GM23338 (cell line): Measurements from ENCODE around the gene CNIH3. TPM values are rescaled to one million over a fixed set of nuclear protein-coding genes. Genes with fewer than 3 reads are reported as not detected.

ENCODE experiments used
- ATAC-seq: fragments of 200-7000 bp; cut with Tn5 transposase; 3 replicates; pipeline ENCODE4 v1.9.1; 2020
- DNase-seq: peaks from one replicate; pipeline ENCODE4 v3.0.0-alpha.2; 2015; ENCODE audit warnings: low spot score
- H2AFZ ChIP-seq: fragments of 200-600 bp; sonication (generic); 2 replicates; pipeline ENCODE4 v1.8.0; 2016; ENCODE audit warnings: antibody characterized with exemption, mild to moderate bottlenecking, moderate library complexity
- H3F3A ChIP-seq: fragments of 200-600 bp; sonication (generic); replicated peaks from 2 replicates; pipeline ENCODE4 v1.8.0; 2017; ENCODE audit warnings: antibody characterized with exemption, mixed run types, low read depth
- H3K27ac ChIP-seq: fragments of 200-600 bp; sonication (generic); 2 replicates; pipeline ENCODE4 v1.6.1; 2016; ENCODE audit warnings: low read depth
- H3K27me3 ChIP-seq: fragments of 200-600 bp; sonication (generic); 2 replicates; pipeline ENCODE4 v1.8.0; 2016; ENCODE audit warnings: mild to moderate bottlenecking, mixed run types, moderate library complexity; ENCODE audit not compliant: insufficient read depth
- H3K36me3 ChIP-seq: fragments of 200-600 bp; sonication (generic); 2 replicates; pipeline ENCODE4 v1.8.0; 2016; ENCODE audit warnings: mild to moderate bottlenecking; ENCODE audit not compliant: insufficient read depth
- H3K4me1 ChIP-seq: fragments of 200-600 bp; sonication (generic); 2 replicates; pipeline ENCODE4 v1.8.0; 2016; ENCODE audit warnings: mild to moderate bottlenecking, moderate library complexity; ENCODE audit not compliant: insufficient read depth
- H3K4me2 ChIP-seq: fragments of 200-600 bp; sonication (generic); 2 replicates; pipeline ENCODE4 v1.7.1; 2017; ENCODE audit warnings: mixed run types
- H3K4me3 ChIP-seq: fragments of 200-600 bp; sonication (generic); 2 replicates; pipeline ENCODE4 v1.6.1; 2016; ENCODE audit warnings: mixed run types
- H3K79me2 ChIP-seq: fragments of 200-600 bp; sonication (generic); replicated peaks from 2 replicates; pipeline ENCODE4 v1.8.0; 2017; ENCODE audit warnings: mild to moderate bottlenecking; ENCODE audit not compliant: insufficient read depth
- H3K9me2 ChIP-seq: fragments of 200-600 bp; sonication (generic); 2 replicates; pipeline ENCODE4 v1.8.0; 2017; ENCODE audit not compliant: insufficient read depth
- H4K20me1 ChIP-seq: fragments of 200-600 bp; sonication (generic); replicated peaks from 2 replicates; pipeline ENCODE4 v1.8.0; 2017; ENCODE audit warnings: mild to moderate bottlenecking; ENCODE audit not compliant: insufficient read depth
- H3K27ac Mint-ChIP-seq: 2 replicates; pipeline ENCODE4 v1.8.0; 2020; ENCODE audit warnings: inconsistent platforms, mild to moderate bottlenecking, moderate library complexity, mixed read lengths
- H3K27me3 Mint-ChIP-seq: 3 replicates; pipeline ENCODE4 v1.8.0; 2022; ENCODE audit warnings: low read depth, mild to moderate bottlenecking, moderate library complexity, mixed read lengths, inconsistent platforms; ENCODE audit not compliant: insufficient read depth, poor library complexity
- H3K36me3 Mint-ChIP-seq: 3 replicates; pipeline ENCODE4 v1.8.0; 2021; ENCODE audit warnings: low read depth, mild to moderate bottlenecking, inconsistent platforms, moderate library complexity, mixed read lengths
- H3K4me1 Mint-ChIP-seq: 3 replicates; pipeline ENCODE4 v1.8.0; 2020; ENCODE audit warnings: mild to moderate bottlenecking, inconsistent platforms, mixed read lengths
- H3K4me3 Mint-ChIP-seq: 3 replicates; pipeline ENCODE4 v1.8.0; 2021; ENCODE audit warnings: moderate library complexity, mild to moderate bottlenecking, inconsistent platforms, mixed read lengths
- H3K9me3 Mint-ChIP-seq: 3 replicates; pipeline ENCODE4 v1.8.0; 2020; ENCODE audit warnings: moderate library complexity, mild to moderate bottlenecking, inconsistent platforms, mixed read lengths
- EZH2phosphoT487 ChIP-seq: fragments of 200-600 bp; sonication (generic); IDR thresholded peaks from one replicate; pipeline ENCODE4 v1.8.1; 2018; ENCODE audit warnings: antibody characterized with exemption; ENCODE audit not compliant: unreplicated experiment
- STAT1 ChIP-seq: IDR thresholded peaks from one replicate; pipeline ENCODE4 v1.6.1; 2016; ENCODE audit warnings: antibody characterized with exemption; ENCODE audit not compliant: unreplicated experiment
- polyA plus RNA-seq: library from polyadenylated mRNA; unstranded; fragments of >200 nt; fragmentation: Nextera tagmentation; extraction: Ambion mirVana; gene quantifications from 2 replicates; pipeline ENCODE4 v1.2.1, GENCODE V29; 2016
- total RNA-seq: library from RNA; depleted of rRNA; stranded (reverse); fragments of >200 nt; shearing (Covaris generic); gene quantifications from 2 replicates; pipeline ENCODE4 v1.2.3, GENCODE V29; 2014
- TF ChIP-seq, protein P1 (sequence below): fragments of 250-450 bp; sonication (Bioruptor Pico); IDR thresholded peaks from 2 replicates; pipeline ENCODE4 v1.5.0; 2020; ENCODE audit warnings: mild to moderate bottlenecking, moderate library complexity
- TF ChIP-seq, protein P2 (sequence below): IDR thresholded peaks from one replicate; pipeline ENCODE4 v1.6.1; 2018; ENCODE audit warnings: antibody characterized with exemption; ENCODE audit not compliant: unreplicated experiment

Gene CNIH3
- total and polyA plus RNA-seq, 2 experiments from 2014 or later = 3.6 to 5.1 TPM

DNA sequence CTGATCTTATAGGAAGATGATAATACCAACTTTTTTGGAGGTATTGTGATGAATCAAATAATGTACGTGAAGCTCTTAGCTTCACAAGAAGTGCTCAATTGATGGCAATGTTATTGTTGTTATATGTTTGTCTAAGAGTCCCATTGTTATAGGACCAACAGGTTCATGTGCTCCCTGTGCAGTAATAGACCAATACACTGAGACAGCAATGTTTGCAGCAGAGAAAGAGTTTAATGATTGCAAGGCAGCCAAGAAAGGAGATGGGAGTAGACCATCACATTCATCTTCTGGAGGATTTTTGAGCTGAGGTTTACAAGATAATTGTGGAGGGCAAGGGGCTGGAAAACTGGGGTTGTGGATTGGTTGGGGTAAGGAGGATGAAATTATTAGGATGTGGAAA is 143.0 kb downstream of the CNIH3 start:
- H3K4me1 Mint-ChIP-seq = peaks cover 11% of the 10 kb centered on the region; the same call in 2 of the 3 replicates

More for the DNA sequence above, 143.0 kb downstream of the CNIH3 start:
- Mint-ChIP-seq H3K36me3 (peaks cover 7% of the 10 kb centered on the region; the same call in 1 of the 3 replicates), H3K4me3 (no peak overlapping the region), H3K27ac (no peak overlapping the region), H3K9me3 (peaks cover 4% of the 10 kb centered on the region), H3K27me3 (peaks cover 10% of the 10 kb centered on the region)
- H3K27me3 ChIP-seq = no peaks in the 10 kb centered on the region
- H4K20me1 ChIP-seq = no peaks in the 10 kb centered on the region
- peaks cover 12% of the 10 kb centered on the region for H3K4me1 ChIP-seq
- no peak for DNase-seq
- no peak overlapping the region for H2AFZ ChIP-seq
- H3K36me3 ChIP-seq = no peaks in the 10 kb centered on the region
- peaks cover 5% of the 10 kb centered on the region; the same call in 1 of the 2 replicates for H3K9me2 ChIP-seq
- no peak overlapping the region for H3K4me2 ChIP-seq
- no peak overlapping the region for H3K27ac ChIP-seq
- H3F3A ChIP-seq = no peaks in the 10 kb centered on the region
- H3K4me3 ChIP-seq = no peak overlapping the region
- H3K79me2 ChIP-seq = no peaks in the 10 kb centered on the region
- no peak for ATAC-seq
- TF ChIP-seq, protein P1, sequence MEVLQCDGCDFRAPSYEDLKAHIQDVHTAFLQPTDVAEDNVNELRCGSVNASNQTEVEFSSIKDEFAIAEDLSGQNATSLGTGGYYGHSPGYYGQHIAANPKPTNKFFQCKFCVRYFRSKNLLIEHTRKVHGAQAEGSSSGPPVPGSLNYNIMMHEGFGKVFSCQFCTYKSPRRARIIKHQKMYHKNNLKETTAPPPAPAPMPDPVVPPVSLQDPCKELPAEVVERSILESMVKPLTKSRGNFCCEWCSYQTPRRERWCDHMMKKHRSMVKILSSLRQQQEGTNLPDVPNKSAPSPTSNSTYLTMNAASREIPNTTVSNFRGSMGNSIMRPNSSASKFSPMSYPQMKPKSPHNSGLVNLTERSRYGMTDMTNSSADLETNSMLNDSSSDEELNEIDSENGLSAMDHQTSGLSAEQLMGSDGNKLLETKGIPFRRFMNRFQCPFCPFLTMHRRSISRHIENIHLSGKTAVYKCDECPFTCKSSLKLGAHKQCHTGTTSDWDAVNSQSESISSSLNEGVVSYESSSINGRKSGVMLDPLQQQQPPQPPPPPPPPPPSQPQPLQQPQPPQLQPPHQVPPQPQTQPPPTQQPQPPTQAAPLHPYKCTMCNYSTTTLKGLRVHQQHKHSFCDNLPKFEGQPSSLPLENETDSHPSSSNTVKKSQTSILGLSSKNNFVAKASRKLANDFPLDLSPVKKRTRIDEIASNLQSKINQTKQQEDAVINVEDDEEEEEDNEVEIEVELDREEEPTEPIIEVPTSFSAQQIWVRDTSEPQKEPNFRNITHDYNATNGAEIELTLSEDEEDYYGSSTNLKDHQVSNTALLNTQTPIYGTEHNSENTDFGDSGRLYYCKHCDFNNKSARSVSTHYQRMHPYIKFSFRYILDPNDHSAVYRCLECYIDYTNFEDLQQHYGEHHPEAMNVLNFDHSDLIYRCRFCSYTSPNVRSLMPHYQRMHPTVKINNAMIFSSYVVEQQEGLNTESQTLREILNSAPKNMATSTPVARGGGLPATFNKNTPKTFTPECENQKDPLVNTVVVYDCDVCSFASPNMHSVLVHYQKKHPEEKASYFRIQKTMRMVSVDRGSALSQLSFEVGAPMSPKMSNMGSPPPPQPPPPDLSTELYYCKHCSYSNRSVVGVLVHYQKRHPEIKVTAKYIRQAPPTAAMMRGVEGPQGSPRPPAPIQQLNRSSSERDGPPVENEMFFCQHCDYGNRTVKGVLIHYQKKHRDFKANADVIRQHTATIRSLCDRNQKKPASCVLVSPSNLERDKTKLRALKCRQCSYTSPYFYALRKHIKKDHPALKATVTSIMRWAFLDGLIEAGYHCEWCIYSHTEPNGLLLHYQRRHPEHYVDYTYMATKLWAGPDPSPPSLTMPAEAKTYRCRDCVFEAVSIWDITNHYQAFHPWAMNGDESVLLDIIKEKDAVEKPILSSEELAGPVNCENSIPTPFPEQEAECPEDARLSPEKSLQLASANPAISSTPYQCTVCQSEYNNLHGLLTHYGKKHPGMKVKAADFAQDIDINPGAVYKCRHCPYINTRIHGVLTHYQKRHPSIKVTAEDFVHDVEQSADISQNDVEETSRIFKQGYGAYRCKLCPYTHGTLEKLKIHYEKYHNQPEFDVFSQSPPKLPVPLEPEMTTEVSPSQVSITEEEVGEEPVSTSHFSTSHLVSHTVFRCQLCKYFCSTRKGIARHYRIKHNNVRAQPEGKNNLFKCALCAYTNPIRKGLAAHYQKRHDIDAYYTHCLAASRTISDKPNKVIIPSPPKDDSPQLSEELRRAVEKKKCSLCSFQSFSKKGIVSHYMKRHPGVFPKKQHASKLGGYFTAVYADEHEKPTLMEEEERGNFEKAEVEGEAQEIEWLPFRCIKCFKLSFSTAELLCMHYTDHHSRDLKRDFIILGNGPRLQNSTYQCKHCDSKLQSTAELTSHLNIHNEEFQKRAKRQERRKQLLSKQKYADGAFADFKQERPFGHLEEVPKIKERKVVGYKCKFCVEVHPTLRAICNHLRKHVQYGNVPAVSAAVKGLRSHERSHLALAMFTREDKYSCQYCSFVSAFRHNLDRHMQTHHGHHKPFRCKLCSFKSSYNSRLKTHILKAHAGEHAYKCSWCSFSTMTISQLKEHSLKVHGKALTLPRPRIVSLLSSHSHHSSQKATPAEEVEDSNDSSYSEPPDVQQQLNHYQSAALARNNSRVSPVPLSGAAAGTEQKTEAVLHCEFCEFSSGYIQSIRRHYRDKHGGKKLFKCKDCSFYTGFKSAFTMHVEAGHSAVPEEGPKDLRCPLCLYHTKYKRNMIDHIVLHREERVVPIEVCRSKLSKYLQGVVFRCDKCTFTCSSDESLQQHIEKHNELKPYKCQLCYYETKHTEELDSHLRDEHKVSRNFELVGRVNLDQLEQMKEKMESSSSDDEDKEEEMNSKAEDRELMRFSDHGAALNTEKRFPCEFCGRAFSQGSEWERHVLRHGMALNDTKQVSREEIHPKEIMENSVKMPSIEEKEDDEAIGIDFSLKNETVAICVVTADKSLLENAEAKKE (CRISPR knock-in tag) = no peak
- TF ChIP-seq EZH2phosphoT487 (no peak), STAT1 (no peak)
- TF ChIP-seq, protein P2, sequence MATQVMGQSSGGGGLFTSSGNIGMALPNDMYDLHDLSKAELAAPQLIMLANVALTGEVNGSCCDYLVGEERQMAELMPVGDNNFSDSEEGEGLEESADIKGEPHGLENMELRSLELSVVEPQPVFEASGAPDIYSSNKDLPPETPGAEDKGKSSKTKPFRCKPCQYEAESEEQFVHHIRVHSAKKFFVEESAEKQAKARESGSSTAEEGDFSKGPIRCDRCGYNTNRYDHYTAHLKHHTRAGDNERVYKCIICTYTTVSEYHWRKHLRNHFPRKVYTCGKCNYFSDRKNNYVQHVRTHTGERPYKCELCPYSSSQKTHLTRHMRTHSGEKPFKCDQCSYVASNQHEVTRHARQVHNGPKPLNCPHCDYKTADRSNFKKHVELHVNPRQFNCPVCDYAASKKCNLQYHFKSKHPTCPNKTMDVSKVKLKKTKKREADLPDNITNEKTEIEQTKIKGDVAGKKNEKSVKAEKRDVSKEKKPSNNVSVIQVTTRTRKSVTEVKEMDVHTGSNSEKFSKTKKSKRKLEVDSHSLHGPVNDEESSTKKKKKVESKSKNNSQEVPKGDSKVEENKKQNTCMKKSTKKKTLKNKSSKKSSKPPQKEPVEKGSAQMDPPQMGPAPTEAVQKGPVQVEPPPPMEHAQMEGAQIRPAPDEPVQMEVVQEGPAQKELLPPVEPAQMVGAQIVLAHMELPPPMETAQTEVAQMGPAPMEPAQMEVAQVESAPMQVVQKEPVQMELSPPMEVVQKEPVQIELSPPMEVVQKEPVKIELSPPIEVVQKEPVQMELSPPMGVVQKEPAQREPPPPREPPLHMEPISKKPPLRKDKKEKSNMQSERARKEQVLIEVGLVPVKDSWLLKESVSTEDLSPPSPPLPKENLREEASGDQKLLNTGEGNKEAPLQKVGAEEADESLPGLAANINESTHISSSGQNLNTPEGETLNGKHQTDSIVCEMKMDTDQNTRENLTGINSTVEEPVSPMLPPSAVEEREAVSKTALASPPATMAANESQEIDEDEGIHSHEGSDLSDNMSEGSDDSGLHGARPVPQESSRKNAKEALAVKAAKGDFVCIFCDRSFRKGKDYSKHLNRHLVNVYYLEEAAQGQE = no peak
